Thyroid gland (tissue), 4 donors: ENCODE measurements around the gene NEDD4L. TPM values are rescaled to one million over a fixed set of nuclear protein-coding genes. Genes with fewer than 3 reads are reported as not detected.

Experiments used
- DNase-seq, 2 donors: peaks; one replicate each; pipeline ENCODE4 v3.0.0-alpha.2; 2019
- H3K27ac ChIP-seq, 3 donors: fragments of 200-600 bp; sonication (generic); 1 replicate in 2 of 3; 2 replicates in 1 of 3; pipeline ENCODE4 v1.5.1; 2016 to 2019; ENCODE audit warnings: mild to moderate bottlenecking in 1 of 3, moderate library complexity in 1 of 3
- H3K27me3 ChIP-seq: fragments of 200-600 bp; sonication (generic); one replicate; pipeline ENCODE4 v1.5.1; 2019
- H3K36me3 ChIP-seq, 2 donors: fragments of 200-600 bp; sonication (generic); one replicate each; pipeline ENCODE4 v1.5.1; 2016 to 2019
- H3K4me1 ChIP-seq, 2 donors: fragments of 200-600 bp; sonication (generic); one replicate each; pipeline ENCODE4 v1.5.1; 2017 to 2019
- H3K4me3 ChIP-seq, 3 donors: fragments of 200-600 bp; sonication (generic); replicated peaks in 1 of 3; 1 replicate in 2 of 3; 2 replicates in 1 of 3; pipeline ENCODE4 v1.5.1; 2016; ENCODE audit warnings: mild to moderate bottlenecking in 1 of 3
- H3K9me3 ChIP-seq: fragments of 200-600 bp; sonication (generic); one replicate; pipeline ENCODE4 v1.5.1; 2017
- CTCF ChIP-seq, 6 experiments: fragments of 200-600 bp in 3 of 6; fragments of 450-650 bp in 3 of 6; sonication (generic) in 3 of 6; IDR thresholded peaks; one replicate each; pipeline ENCODE4 v1.5.1; 2016 to 2019; ENCODE audit warnings: antibody characterized with exemption in 6 of 6, mild to moderate bottlenecking in 2 of 6, inconsistent platforms in 1 of 6, moderate library complexity in 1 of 6
- POLR2A ChIP-seq, 2 donors: fragments of 450-650 bp; IDR thresholded peaks; one replicate each; pipeline ENCODE4 v1.6.1; 2017; ENCODE audit warnings: antibody characterized with exemption in 2 of 2, mild to moderate bottlenecking in 2 of 2, moderate library complexity in 1 of 2
- WGBS, 2 donors: methylation state at CpG; one replicate each; pipeline ENCODE4 v1.1.5; 2017; 5-methylcytosine and 5-hydroxymethylcytosine counted together
- intact Hi-C: fragments of 100-400 bp; cut with DNase I; formaldehyde crosslinking; loops from one replicate; pipeline ENCODE4 v1.15.1; 2023
- total RNA-seq, 4 donors: library from RNA; depleted of rRNA; stranded (reverse); fragments of >200 nt; gene quantifications; one replicate each; pipeline ENCODE4 v1.2.3, GENCODE V29; 2016

NEDD4L gene
- total RNA-seq, 4 donors from 2014 or later = 61.5 to 105 (median 78.0) TPM

GRCh38 chr18:58087928-58088690 is 44.1 kb downstream of the NEDD4L start:
- Histone ChIP-seq H3K4me1 (peaks cover 17 to 24% of the 10 kb centered on the region in 2 donors), H3K27ac (no peak overlapping the region), H3K9me3 (no peaks in the 10 kb centered on the region), H3K36me3 (no peaks in the 10 kb centered on the region), H3K27me3 (no peaks in the 10 kb centered on the region), H3K4me3 (no peak overlapping the region)
- intact Hi-C loops = no loop called here
- WGBS, 2 donors = 62 to 86% methylated on average over 4 to 6 of the region's 6 CpGs
- TF ChIP-seq POLR2A (IDR thresholded peaks at IDR 0.05) = no peak
- no peak for TF ChIP-seq CTCF (IDR thresholded peaks at IDR 0.05)
- DNase-seq = peak; percentile 82 to 89

- intact Hi-C loops = no loop called here
- H3K36me3 ChIP-seq = no peaks in the 10 kb centered on the region
- H3K27me3 ChIP-seq = no peaks in the 10 kb centered on the region
- no peak for DNase-seq
- TF ChIP-seq CTCF (IDR thresholded peaks at IDR 0.05) = no peak
- no peak for TF ChIP-seq POLR2A (IDR thresholded peaks at IDR 0.05)
- WGBS, 2 donors = 94% methylated on average over 4 of the region's 4 CpGs
- H3K4me3 ChIP-seq = no peak overlapping the region
- no peak overlapping the region for H3K27ac ChIP-seq
- peaks cover 19 to 30% of the 10 kb centered on the region in 2 donors for H3K4me1 ChIP-seq
- no peaks in the 10 kb centered on the region for H3K9me3 ChIP-seq
Observed at GRCh38 chr18:58088691-58089065, 44.7 kb downstream of the NEDD4L start.

DNA sequence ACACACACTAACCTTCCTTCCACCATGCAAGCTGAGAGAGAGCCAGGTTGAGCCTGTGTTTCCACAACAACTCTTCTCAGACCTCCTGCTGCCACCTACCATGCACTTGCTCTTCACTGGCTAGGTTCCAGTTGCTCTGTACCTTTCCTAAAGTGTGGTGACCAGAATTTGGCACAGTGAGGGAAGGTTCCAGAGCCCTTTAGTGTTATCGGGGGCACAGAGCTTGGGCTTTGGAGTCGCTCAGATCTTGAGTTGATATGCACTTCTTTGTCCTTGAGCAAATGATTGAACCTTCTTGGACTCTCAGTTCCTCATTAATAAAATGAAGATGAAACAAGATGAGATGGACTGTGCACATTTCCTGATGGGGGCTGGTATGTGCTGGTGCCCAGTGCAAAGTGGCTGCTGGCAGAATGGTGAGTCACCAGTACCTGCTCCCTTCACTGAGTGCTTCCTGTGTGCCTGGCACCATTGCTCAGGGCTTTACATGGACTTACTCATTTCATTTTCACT is 47.1 kb downstream of the NEDD4L start:
- no peak overlapping the region for H3K4me3 ChIP-seq
- DNase-seq = peak; percentile 33
- peaks cover 29 to 52% of the 10 kb centered on the region in 2 donors for H3K4me1 ChIP-seq
- no peaks in the 10 kb centered on the region for H3K9me3 ChIP-seq
- no peaks in the 10 kb centered on the region for H3K36me3 ChIP-seq
- intact Hi-C loops = no loop called here
- TF ChIP-seq POLR2A (IDR thresholded peaks at IDR 0.05) (no peak), CTCF (IDR thresholded peaks at IDR 0.05) (no peak)
- 86 to 93% methylated on average over 2 of the region's 2 CpGs for WGBS, 2 donors
- peak overlapping the region in 1 of 3 donors; percentile 26 for H3K27ac ChIP-seq
- H3K27me3 ChIP-seq = no peaks in the 10 kb centered on the region

DNA sequence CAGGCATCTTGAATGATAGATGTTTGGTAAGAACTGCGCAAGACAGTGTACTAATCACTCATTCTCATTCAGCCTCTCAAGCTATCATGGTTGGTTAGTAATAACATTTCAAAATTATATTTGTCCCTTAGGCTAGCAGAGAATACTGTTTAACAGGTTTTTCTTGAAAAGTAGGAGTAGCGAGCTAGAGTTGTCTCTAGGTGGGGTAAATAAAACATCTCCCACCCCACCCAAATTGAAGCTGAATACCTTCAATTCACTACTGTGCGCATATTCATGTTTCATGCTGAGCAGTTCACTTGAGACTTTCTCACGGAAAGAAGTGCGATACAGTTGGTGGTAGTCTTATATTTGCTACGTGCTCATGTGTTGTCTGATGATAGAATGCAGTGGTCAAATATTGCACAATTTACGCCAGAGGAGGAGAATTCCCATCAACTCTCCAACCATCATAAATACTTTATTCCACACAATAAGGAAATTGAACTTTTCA is 49.3 kb downstream of the NEDD4L start:
- H3K27me3 ChIP-seq = no peaks in the 10 kb centered on the region
- H3K4me1 ChIP-seq = peaks cover 49 to 64% of the 10 kb centered on the region in 2 donors
- WGBS, 2 donors = 94 to 97% methylated on average over 7 of the region's 7 CpGs
- no peaks in the 10 kb centered on the region for H3K36me3 ChIP-seq
- TF ChIP-seq POLR2A (IDR thresholded peaks at IDR 0.05) (no peak), CTCF (IDR thresholded peaks at IDR 0.05) (no peak)
- DNase-seq = no peak
- intact Hi-C loops = no loop called here
- no peak overlapping the region for H3K4me3 ChIP-seq
- H3K27ac ChIP-seq = no peak overlapping the region
- no peaks in the 10 kb centered on the region for H3K9me3 ChIP-seq

GRCh38 chr18:58095222-58095621 is 51.2 kb downstream of the NEDD4L start:
- intact Hi-C loops = no loop called here

More at GRCh38 chr18:58095222-58095621, 51.2 kb downstream of the NEDD4L start:
- 73 to 84% methylated on average over 8 of the region's 8 CpGs for WGBS, 2 donors
- H3K4me3 ChIP-seq = no peak overlapping the region
- H3K27me3 ChIP-seq = no peaks in the 10 kb centered on the region
- H3K27ac ChIP-seq = peak overlapping the region in 1 of 3 donors; percentile 16
- no peaks in the 10 kb centered on the region for H3K9me3 ChIP-seq
- TF ChIP-seq POLR2A (IDR thresholded peaks at IDR 0.05) (no peak), CTCF (IDR thresholded peaks at IDR 0.05) (no peak)
- H3K4me1 ChIP-seq = peaks cover 54 to 79% of the 10 kb centered on the region in 2 donors
- H3K36me3 ChIP-seq = no peaks in the 10 kb centered on the region
- no peak for DNase-seq
